K562 (cell line): ENCODE data around the gene KIF26B.

Source experiments
- ATF4 ChIP-seq: fragments of 450-650 bp; formaldehyde crosslinking; IDR thresholded peaks from 2 replicates; pipeline ENCODE4 v1.4.0; 2022; ENCODE audit warnings: mild to moderate bottlenecking, moderate library complexity
- CHD4 ChIP-seq: fragments of 200-600 bp; sonication (generic); IDR thresholded peaks from 3 replicates; pipeline ENCODE4 v1.6.1; 2012; ENCODE audit warnings: low read depth, mild to moderate bottlenecking, mixed read lengths, low read length, inconsistent platforms; ENCODE audit not compliant: insufficient read depth, insufficient replicate concordance, poor library complexity, severe bottlenecking
- CTCF ChIP-seq, 3 experiments: IDR thresholded peaks in 2 of 3; conservative IDR thresholded peaks in 1 of 3; 2 replicates each; pipeline ENCODE4 v1.5.1; 2011 to 2012; ENCODE audit warnings: low read length in 3 of 3, mild to moderate bottlenecking in 3 of 3, control low read depth in 2 of 3, improper control_type of control experiment in 1 of 3, inconsistent platforms in 1 of 3, low read depth in 1 of 3, mixed read lengths in 1 of 3, moderate library complexity in 1 of 3; ENCODE audit not compliant: insufficient read depth in 2 of 3
- FOXK2 ChIP-seq, 2 experiments: fragments of 450-650 bp; IDR thresholded peaks in 1 of 2; conservative IDR thresholded peaks in 1 of 2; 2 replicates each; pipeline ENCODE4 v1.6.1; 2016; ENCODE audit warnings: low read depth in 2 of 2, mild to moderate bottlenecking in 1 of 2
- GTF2F1 ChIP-seq: IDR thresholded peaks from 2 replicates; pipeline ENCODE4 v1.6.1; 2011; ENCODE audit warnings: low read depth, low read length, improper control_type of control experiment
- SMAD3 ChIP-seq: fragments of 450-650 bp; formaldehyde crosslinking; conservative IDR thresholded peaks from 2 replicates; pipeline ENCODE4 v1.4.0; 2020; ENCODE audit warnings: mild to moderate bottlenecking
- SREBF2 ChIP-seq: sonication (generic); formaldehyde crosslinking; IDR thresholded peaks from 2 replicates; pipeline ENCODE4 v1.4.0; 2020; ENCODE audit warnings: mild to moderate bottlenecking, missing genetic modification reagents
- TBL1XR1 ChIP-seq, 2 experiments: IDR thresholded peaks; 2 replicates each; pipeline ENCODE4 v1.6.1; 2012; ENCODE audit warnings: improper control_type of control experiment in 2 of 2, low read length in 2 of 2, mild to moderate bottlenecking in 1 of 2
- ZEB2 ChIP-seq: fragments of 450-650 bp; IDR thresholded peaks from 2 replicates; pipeline ENCODE4 v1.6.1; 2016

- TF ChIP-seq CHD4: no peak
- no peak for TF ChIP-seq CTCF (IDR thresholded peaks at IDR 0.05 in 2 of 3, conservative IDR thresholded peaks at IDR 0.05 in 1 of 3; ENCODE audit: insufficient read depth in 2 of 3, low read depth in 1 of 3, low read length in 3 of 3)
- no peak for TF ChIP-seq SMAD3
- no peak for TF ChIP-seq FOXK2 (conservative IDR thresholded peaks at IDR 0.05 in 1 of 2, IDR thresholded peaks at IDR 0.05 in 1 of 2; ENCODE audit: low read depth in 2 of 2)
- TF ChIP-seq ZEB2: no peak
- TF ChIP-seq GTF2F1: no peak
- no peak for TF ChIP-seq ATF4 (CRISPR knock-in tag)
- TF ChIP-seq TBL1XR1 (IDR thresholded peaks at IDR 0.05; ENCODE audit: low read length in 2 of 2): no peak
- no peak for TF ChIP-seq SREBF2 (CRISPR knock-in tag)
These were observed 273.9 kb downstream of the KIF26B start for GRCh38 chr1:245428681-245429080.
